ENCODE results near the gene WIPF2. TPM values are rescaled to one million over a fixed set of nuclear protein-coding genes. Genes with fewer than 3 reads are reported as not detected.

WIPF2 gene
- total RNA-seq, 1 experiment from 2014 or later = 23.0 TPM

- Mint-ChIP-seq H3K27ac (no peak overlapping the region), H3K27me3 (ENCODE audit: low read depth) (no peaks in the 10 kb centered on the region), H3K36me3 (peaks cover 10% of the 10 kb centered on the region), H3K4me3 (no peak overlapping the region), H3K4me1 (peaks cover 8% of the 10 kb centered on the region), H3K9me3 (no peaks in the 10 kb centered on the region)
- ChIA-PET POLR2A (no interaction called here), CTCF (interaction anchor here (1.2 kb wide), 1 partner anchor 49 kb away, joined by 5 read pairs; the partner anchor contains the start of gene WIPF2)
- DNase-seq (ENCODE audit: low spot score) = no peak
- ATAC-seq = no peak
- TF ChIP-seq ZNF263 (CRISPR knock-in tag; IDR thresholded peaks at IDR 0.05; ENCODE audit: low read depth) (no peak), ATF2 (CRISPR knock-in tag; IDR thresholded peaks at IDR 0.05; ENCODE audit: borderline replicate concordance, low read depth) (no peak), TEAD1 (CRISPR knock-in tag; IDR thresholded peaks at IDR 0.05) (no peak)
Measured at GRCh38 chr17:40268141-40268712, 49.1 kb downstream of the WIPF2 start.

GRCh38 chr17:40278414-40278813 lies 59.3 kb downstream of the WIPF2 start:
- peaks cover 55% of the 10 kb centered on the region for H3K36me3 Mint-ChIP-seq
- CTCF ChIA-PET = no interaction called here

More at GRCh38 chr17:40278414-40278813, 59.3 kb downstream of the WIPF2 start:
- TF ChIP-seq IRF1 (CRISPR knock-in tag; IDR thresholded peaks at IDR 0.05) = no peak
- no peak for TF ChIP-seq GRHL2 (CRISPR knock-in tag; IDR thresholded peaks at IDR 0.05; ENCODE audit: insufficient replicate concordance, severe bottlenecking)
- no peak for TF ChIP-seq RORB (CRISPR knock-in tag; IDR thresholded peaks at IDR 0.05)
- TF ChIP-seq STAT6 (CRISPR knock-in tag; conservative IDR thresholded peaks at IDR 0.05; ENCODE audit: low read depth) = no peak
- TF ChIP-seq ZBTB21 (CRISPR knock-in tag; IDR thresholded peaks at IDR 0.05; ENCODE audit: borderline replicate concordance) = no peak
- TF ChIP-seq ZNF219 (CRISPR knock-in tag; IDR thresholded peaks at IDR 0.05; ENCODE audit: borderline replicate concordance) = no peak
- no peak for TF ChIP-seq MYBL2 (CRISPR knock-in tag; IDR thresholded peaks at IDR 0.05)
- TF ChIP-seq NFE2L1 (CRISPR knock-in tag; IDR thresholded peaks at IDR 0.05) = no peak
- no peak for TF ChIP-seq MXD4 (CRISPR knock-in tag; IDR thresholded peaks at IDR 0.05; ENCODE audit: borderline replicate concordance)
- no peak for TF ChIP-seq ESRRA (CRISPR knock-in tag; IDR thresholded peaks at IDR 0.05; ENCODE audit: borderline replicate concordance)
- no peak for TF ChIP-seq KAT7 (CRISPR knock-in tag; IDR thresholded peaks at IDR 0.05; ENCODE audit: borderline replicate concordance)
- TF ChIP-seq FOXJ3 (CRISPR knock-in tag; IDR thresholded peaks at IDR 0.05; ENCODE audit: borderline replicate concordance) = no peak
- TF ChIP-seq ZNF232 (CRISPR knock-in tag; IDR thresholded peaks at IDR 0.05) = no peak
- no peak for TF ChIP-seq ARID4B (CRISPR knock-in tag; IDR thresholded peaks at IDR 0.05; ENCODE audit: borderline replicate concordance)
- Mint-ChIP-seq H3K4me1 (peaks cover 21% of the 10 kb centered on the region), H3K27ac (no peak overlapping the region), H3K27me3 (ENCODE audit: low read depth) (no peaks in the 10 kb centered on the region), H3K9me3 (no peaks in the 10 kb centered on the region), H3K4me3 (no peak overlapping the region)
- ATAC-seq (no peak), DNase-seq (ENCODE audit: low spot score) (no peak)
- POLR2A ChIA-PET = no interaction called here

Data from WTC11 (cell line).